Hematopoietic multipotent progenitor cell treated with erythropoietin and hydrocortisone succinate and interleukin-3 and kit ligand, for 6 days (in vitro differentiated cells): Measurements from ENCODE around the gene CTDSPL2.
"Not testable (repeated sequence)": the region's sequence is repeated elsewhere in the genome, so short reads cannot be mapped to it uniquely, and the experiment has no call there.

Experiments used
- DNase-seq: peaks from one replicate; pipeline ENCODE4 v3.0.0-alpha.2; 2015

The CTDSPL2 gene

GRCh38 chr15:44544745-44545144 is 117.3 kb downstream of the CTDSPL2 start:
- DNase-seq: not testable (repeated sequence)

DNA sequence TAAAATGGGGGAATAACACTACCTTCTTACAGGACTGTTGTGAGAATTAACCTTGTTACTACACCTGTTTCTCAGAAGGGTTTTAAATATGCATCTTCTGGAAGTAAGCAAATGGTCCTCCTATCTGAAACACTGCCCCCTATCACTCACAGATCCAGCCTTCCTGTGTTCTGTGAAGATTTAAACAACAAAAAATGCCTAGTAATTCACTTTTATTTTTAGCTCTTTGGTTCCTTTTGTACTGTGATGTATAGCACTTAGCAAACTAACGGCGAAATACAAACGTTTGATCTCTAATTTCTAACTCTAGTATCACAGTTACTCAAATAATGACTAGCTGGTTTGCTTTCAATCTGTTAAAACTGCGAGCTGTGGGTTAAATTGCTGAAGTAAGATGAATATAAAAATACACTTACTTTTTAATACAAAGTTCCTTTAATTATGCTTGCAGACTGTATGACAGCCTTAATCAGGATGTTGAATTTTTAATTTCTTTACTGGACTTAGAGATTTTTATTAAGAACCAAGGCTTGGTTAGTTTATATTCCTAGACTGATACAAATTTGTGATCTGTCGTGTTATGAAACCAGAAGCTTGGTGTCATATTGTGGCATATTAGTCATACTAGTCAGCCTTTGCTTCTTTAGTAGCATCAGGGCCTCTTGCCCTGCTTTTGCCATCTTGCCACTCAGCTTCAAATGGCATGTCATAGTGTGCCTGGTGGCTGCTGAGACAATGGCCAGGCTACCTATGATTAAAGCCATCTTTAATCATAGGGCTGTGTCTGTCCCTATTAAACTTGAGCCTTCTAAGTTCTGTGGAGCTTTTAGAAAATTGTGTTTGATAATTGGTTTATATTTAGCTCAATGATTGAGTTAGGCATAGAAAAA is 118.7 kb downstream of the CTDSPL2 start:
- DNase-seq: peak; percentile 41

DNA sequence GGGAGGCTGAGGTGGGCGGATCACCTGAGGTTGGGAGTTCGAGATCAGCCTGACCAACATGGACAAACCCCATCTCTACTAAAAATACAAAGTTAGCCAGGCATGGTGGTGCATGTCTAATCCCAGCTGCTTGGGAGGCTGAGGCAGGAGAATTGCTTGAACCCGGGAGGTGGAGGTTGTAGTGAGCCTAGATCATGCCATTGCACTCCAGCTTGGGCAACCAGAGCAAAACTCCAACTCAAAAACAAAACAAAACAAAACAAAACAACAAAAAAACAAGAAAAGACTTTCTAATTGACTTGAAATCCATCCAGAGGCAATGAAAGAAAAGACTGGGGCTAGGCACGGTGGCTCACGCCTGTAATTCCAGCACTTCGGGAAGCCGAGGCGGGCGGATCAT is 121.7 kb downstream of the CTDSPL2 start:
- DNase-seq: not testable (repeated sequence)

DNA sequence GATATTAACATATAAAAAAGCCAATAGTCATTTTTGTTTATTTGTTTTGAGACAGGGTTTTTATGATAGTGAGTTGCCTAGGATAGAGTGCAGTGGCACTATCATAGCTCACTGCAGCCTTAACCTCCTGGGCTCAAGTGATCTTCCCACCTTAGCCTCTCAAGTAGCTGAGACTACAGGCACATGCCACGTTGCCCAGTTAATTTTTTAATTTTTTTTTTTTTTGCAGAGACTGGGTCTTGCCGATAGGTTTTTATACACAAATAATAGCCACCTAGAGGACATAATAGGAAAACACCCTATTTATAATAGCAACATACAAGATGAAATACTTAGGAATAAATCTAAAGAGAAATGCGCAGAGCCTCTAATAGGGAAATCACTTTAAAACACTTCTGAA is 122.8 kb downstream of the CTDSPL2 start:
- peak; percentile 73 for DNase-seq

DNA sequence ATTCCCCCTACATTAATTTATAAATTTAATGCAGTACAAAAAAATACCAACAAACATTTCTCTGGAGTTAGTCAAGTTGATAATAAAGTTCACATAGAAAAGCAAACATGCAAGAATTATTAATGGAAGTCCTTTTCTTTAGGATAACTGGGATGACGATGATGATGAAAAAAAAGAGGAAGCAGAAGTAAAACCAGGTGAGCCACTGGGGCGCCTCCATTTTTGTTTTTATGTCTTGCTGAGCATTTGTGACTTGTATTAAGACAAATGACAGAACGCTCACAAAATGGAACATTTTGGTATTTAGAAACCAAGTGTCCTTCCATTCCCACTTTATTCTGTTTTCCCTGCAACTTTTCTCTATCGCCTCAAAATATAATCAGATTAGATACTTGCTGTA is 123.3 kb downstream of the CTDSPL2 start:
- no peak for DNase-seq

GRCh38 chr15:44554934-44555723 is 127.7 kb downstream of the CTDSPL2 start:
- peak; percentile 41 for DNase-seq

DNA sequence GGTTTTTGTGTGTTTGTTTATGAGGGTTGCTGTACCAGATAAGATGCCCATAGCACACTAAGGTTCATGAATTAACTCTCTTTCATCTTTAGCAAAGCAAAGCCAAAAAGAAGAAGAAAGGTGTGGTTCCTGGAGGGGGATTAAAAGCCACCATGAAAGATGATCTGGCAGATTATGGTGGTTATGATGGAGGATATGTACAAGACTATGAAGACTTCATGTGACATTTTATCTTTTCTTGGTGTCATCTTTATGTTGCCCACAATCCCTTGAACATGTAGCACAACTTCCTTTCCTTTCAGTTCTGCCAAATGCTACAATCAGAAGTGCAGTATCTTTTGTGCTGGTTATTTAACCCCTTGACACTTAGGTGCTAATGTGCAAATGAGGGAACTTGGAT is 133.5 kb downstream of the CTDSPL2 start:
- not testable (repeated sequence) for DNase-seq

DNA sequence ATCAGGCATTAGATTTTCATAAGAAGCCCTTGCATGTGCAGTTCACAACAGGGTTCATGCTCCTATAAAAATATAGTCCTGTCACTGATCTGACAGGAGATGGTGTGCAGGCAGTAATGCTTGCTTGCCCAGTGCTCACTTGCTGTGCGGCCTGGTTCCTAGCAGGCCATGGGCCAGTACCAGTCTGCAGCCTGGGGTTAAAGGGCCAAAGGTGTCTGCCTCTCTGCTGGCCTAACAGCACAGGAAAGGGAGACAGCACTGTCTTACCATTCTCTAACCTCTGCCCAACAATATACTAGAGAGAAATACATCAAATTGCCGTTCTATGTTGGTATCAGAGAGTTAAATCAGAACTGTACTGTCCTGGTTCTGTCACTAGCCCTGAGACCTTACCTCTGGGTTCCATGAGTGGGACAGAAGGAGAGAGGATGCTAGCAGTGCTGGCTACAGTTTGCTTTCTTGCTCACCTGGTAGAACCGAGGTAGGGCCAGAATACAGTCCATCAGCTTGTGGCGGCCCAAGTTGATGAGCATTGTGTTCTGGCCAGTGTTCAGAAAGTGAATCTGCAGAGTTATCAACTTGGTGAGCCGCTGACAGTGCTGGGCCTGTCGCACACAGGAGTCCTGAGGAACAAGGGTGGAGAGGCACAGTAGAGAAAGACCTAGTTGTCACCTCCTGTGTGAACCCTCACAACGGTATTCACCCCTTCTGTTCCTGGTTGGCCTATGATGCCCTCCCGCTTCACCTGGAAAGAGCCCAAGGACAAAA is 138.1 kb downstream of the CTDSPL2 start:
- DNase-seq: no peak

DNA sequence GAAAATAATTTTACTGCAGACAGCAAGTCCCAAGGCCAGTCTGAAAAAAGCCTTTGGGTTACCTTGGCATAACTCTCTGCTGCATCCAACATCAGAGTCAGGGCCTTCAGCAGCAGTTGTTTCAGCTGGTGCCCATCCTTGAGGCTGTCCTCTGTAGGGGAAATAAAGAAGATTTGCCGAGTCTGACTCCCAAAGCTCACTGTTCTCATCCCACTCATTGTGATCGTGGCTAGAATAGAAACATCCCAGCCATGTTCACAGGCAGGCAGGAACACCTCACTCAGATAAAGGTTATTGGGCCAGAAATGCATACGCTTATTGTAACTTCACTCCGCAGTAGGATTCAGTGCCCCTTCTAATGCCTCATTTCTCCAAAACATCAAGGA is 138.7 kb downstream of the CTDSPL2 start:
- DNase-seq: no peak

DNA sequence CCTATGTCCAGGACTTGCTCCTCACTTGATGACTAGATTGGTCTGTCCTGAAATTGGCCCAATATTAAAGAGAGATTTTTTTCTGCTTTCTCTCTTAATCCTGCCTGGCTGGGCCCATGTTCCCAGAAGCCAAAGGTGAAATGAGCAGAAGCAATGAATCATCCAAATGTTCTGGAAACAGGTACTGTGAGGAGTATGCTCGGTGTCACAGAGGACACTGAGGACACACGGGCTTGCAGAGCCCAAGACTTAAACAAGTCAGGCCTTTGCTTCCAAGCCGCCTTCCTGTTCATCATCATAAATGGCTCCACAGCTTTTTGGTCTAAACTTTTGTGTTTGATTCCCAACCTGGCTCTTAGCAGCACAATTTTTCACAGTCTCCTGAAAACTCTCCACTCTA is 140.9 kb downstream of the CTDSPL2 start:
- no peak for DNase-seq

DNA sequence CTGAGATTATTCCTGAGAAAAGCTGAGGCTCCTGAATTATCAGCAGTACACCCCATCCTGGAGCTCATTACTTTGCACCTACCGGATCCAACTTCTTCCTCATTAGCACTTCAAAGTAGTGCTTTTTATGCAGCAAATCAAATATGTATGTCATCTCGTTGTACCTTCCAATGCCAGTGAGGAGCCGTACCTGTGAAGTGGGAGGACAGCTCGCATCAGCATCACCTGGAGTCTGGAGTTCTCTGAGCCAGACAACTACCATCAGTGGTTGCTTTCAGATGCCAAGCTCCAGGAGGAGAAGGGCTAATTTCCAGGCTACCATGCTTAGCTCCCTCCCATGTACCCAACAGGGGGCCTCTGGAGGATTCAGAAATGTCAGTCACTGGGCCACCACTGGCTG is 141.9 kb downstream of the CTDSPL2 start:
- DNase-seq: no peak

GRCh38 chr15:44570361-44570760 is 142.9 kb downstream of the CTDSPL2 start:
- peak; percentile 60 for DNase-seq

GRCh38 chr15:44573386-44573785 is 146.0 kb downstream of the CTDSPL2 start:
- DNase-seq: no peak

DNA sequence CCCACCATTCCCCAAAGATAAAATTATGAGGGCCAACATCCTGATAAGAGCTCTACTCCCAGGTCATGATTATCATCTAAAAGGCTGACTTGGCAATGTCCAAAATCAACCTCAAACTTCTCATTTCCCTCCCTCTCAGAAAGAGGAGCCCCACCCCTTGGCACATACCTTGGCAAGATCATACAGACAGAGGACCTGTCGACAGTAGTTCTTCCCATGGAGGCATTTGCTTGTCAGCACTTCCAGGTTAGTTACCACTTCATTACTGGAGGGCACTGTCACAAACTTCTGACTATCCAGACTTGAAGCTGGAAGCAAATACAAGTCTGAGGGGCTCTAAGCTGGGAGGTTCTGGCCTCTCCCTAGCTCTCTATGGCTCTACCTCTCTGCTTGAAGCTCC is 147.3 kb downstream of the CTDSPL2 start:
- DNase-seq: no peak
